Tibial artery (tissue), 4 donors: ENCODE results near the gene H1-8.

Source experiments
- DNase-seq, 2 donors: peaks; one replicate each; pipeline ENCODE4 v3.0.0-alpha.2; 2019
- H3K27ac ChIP-seq, 2 donors: fragments of 200-600 bp; sonication (generic) in 1 of 2; 1 replicate in 1 of 2; 2 replicates in 1 of 2; pipeline ENCODE4 v1.5.1; 2018 to 2019; ENCODE audit warnings: mild to moderate bottlenecking in 1 of 2
- H3K27me3 ChIP-seq, 2 donors: fragments of 200-600 bp; sonication (generic) in 1 of 2; one replicate each; pipeline versions ENCODE4 v1.5.1 to v1.6.0; 2016 to 2019
- H3K36me3 ChIP-seq, 3 donors: fragments of 200-600 bp; sonication (generic) in 2 of 3; one replicate each; pipeline ENCODE4 v1.5.1; 2016 to 2019; ENCODE audit warnings: mild to moderate bottlenecking in 2 of 3
- H3K4me1 ChIP-seq, 4 donors: fragments of 200-600 bp; sonication (generic) in 2 of 4; 1 replicate in 3 of 4; 2 replicates in 1 of 4; pipeline ENCODE4 v1.5.1; 2016 to 2019
- H3K4me3 ChIP-seq, 2 donors: fragments of 200-600 bp; sonication (generic) in 1 of 2; 1 replicate in 1 of 2; 2 replicates in 1 of 2; pipeline ENCODE4 v1.5.1; 2018 to 2019; ENCODE audit warnings: mild to moderate bottlenecking in 2 of 2
- H3K9me3 ChIP-seq, 3 donors: fragments of 200-600 bp; sonication (generic) in 1 of 3; one replicate each; pipeline ENCODE4 v1.5.1; 2016 to 2019
- intact Hi-C: fragments of 100-400 bp; cut with DNase I; formaldehyde crosslinking; loops from one replicate; pipeline ENCODE4 v1.15.0; 2023; ENCODE audit warnings: low total_unique reads
- TF ChIP-seq, protein P1 (sequence below), 2 experiments: fragments of 200-600 bp in 1 of 2; fragments of 450-650 bp in 1 of 2; IDR thresholded peaks; one replicate each; pipeline ENCODE4 v1.5.1; 2017 to 2019; ENCODE audit warnings: antibody characterized with exemption in 2 of 2, mild to moderate bottlenecking in 1 of 2, moderate library complexity in 1 of 2

Gene H1-8

DNA sequence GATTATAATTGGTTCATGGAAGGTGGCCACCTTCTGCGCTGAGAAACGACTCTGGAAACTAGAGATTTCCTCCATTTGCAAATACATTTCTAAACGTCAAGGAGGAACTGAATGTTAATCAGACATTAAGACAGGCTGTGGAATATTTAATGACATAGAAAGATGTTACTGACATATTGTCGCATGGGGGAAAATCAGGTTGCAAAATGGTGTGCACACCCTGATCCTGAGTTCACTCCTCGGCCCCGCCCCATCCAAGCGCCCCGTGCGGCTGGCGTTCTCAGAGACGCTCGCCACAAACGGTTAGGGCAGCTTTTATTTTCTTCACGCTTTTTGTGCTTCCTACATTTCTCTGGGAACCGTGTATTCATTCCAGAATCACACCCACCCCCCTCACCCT lies 10.7 kb downstream of the H1-8 start:
- Histone ChIP-seq H3K36me3 (peaks cover 13 to 26% (median 18%) of the 10 kb centered on the region in 3 donors), H3K4me1 (peaks cover 3 to 67% (median 49%) of the 10 kb centered on the region in 4 donors), H3K9me3 (no peaks in the 10 kb centered on the region), H3K27me3 (no peaks in the 10 kb centered on the region), H3K27ac (no peak overlapping the region), H3K4me3 (no peak overlapping the region)
- TF ChIP-seq, protein P1, sequence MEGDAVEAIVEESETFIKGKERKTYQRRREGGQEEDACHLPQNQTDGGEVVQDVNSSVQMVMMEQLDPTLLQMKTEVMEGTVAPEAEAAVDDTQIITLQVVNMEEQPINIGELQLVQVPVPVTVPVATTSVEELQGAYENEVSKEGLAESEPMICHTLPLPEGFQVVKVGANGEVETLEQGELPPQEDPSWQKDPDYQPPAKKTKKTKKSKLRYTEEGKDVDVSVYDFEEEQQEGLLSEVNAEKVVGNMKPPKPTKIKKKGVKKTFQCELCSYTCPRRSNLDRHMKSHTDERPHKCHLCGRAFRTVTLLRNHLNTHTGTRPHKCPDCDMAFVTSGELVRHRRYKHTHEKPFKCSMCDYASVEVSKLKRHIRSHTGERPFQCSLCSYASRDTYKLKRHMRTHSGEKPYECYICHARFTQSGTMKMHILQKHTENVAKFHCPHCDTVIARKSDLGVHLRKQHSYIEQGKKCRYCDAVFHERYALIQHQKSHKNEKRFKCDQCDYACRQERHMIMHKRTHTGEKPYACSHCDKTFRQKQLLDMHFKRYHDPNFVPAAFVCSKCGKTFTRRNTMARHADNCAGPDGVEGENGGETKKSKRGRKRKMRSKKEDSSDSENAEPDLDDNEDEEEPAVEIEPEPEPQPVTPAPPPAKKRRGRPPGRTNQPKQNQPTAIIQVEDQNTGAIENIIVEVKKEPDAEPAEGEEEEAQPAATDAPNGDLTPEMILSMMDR (IDR thresholded peaks at IDR 0.05), result no peak
- intact Hi-C loops, result no loop called here
- DNase-seq, result no peak

DNA sequence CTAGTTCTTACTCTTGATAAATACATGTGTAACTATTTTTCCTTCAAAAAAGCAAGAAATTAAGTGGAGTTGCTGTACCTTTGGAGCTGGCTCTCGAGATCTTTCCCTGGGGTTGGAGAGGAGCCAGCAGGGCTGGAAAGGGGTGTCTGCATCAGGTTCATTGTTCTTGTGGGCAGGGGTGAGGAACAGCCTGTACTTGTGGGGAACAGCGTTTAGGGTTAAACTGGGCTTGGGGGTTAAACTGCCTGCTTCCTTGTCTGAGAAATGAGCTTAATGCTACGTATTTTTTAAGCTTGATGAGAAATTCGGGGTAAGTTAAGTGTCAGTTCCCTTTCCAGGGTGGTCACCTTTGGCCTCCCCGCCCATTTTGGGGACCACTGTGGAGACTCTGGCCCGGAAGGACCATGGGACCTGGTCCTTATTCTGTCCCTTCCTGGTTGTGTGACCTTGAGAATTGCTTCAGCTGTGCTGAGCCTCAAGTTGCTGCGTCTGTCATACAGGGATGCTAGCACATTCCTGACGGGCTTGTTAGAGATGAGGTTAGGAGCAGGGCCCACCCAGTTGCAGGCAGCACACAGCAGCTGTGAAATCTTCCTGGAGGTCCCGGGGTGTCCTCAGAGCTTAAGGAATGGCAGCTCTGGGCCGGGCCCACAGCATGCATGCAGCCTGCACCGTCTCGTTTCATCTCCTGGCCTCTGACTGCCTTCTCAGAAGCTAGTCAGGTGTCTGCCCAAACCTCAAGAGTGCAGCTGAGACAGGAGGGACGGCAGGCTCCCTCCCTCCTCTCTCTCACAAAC lies 11.6 kb downstream of the H1-8 start:
- TF ChIP-seq, protein P1 (IDR thresholded peaks at IDR 0.05), result no peak
- DNase-seq, result no peak
- Histone ChIP-seq H3K4me3 (no peak overlapping the region), H3K36me3 (peaks cover 13 to 33% (median 18%) of the 10 kb centered on the region in 3 donors), H3K4me1 (peaks cover 3 to 75% (median 57%) of the 10 kb centered on the region in 4 donors), H3K27ac (peak overlapping the region; percentile 1 to 47), H3K9me3 (no peaks in the 10 kb centered on the region), H3K27me3 (no peaks in the 10 kb centered on the region)
- intact Hi-C loops, result loop anchor here (5.0 kb wide), 2 partner anchors 48 to 62 kb away; no protein-coding TSS in a partner anchor

DNA sequence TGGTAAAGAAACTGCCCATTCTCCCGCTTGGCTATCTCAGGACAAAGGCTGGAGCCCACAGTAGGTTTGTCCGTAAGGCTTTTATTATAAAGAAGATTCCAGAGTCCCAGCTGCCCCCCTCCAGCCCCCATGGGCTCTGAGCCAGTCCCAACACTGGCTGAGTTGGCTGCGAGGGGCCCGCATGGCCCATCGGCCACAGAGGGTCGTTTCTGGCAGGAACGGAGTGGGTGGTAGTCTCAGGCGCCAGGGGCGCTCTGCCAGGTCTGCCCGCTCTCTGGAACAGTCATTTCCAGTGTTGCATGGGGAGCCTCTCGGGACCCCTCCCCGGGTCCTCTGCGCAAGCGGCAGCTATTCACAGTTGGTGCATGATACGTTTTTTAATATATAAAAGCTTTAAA lies 12.2 kb downstream of the H1-8 start:
- DNase-seq, result no peak
- no peaks in the 10 kb centered on the region for H3K27me3 ChIP-seq
- peaks cover 13 to 36% (median 18%) of the 10 kb centered on the region in 3 donors for H3K36me3 ChIP-seq
- peaks cover 4 to 81% (median 63%) of the 10 kb centered on the region in 4 donors for H3K4me1 ChIP-seq
- intact Hi-C loops, result loop anchor here (5.0 kb wide), 2 partner anchors 47 to 63 kb away; no protein-coding TSS in a partner anchor
- no peak overlapping the region for H3K4me3 ChIP-seq
- H3K27ac ChIP-seq, result peak overlapping the region; percentile 1 to 47
- H3K9me3 ChIP-seq, result no peaks in the 10 kb centered on the region
- TF ChIP-seq, protein P1 (IDR thresholded peaks at IDR 0.05), result no peak

DNA sequence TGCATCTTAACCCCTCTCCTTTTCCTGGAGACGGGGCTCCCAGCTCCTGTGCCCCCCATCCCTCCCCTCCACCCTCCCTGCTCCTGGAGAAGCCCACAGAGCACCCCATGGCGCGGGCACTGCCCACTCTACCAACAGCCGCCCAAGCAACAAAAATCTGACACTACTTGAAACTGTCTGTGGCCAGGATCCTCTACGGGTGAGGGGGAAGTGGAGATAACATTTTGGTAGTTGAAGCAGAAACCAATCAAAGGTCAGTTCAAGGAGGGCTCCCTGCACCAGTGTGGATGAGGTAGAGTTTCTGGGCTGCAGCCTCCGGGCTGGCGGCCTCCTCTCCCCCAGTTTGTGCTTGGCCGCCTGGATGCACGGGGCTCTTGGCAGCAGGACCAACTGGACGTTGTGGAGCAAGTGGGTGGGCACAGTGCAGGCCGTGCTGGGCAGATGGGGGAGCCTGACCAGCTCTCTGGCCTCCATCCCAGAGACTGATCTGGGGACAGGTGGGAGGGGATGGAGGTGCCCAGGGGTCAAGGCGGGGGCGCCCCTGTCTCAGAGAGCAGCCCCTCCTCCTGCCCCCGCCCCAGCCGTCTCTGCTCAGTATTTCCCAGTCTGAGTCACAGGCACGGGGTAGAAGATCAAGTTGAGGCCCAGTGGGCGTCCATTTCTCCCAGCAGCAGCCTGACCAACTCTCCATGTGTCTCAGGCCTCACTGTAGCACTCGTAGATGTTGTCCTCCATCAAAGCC lies 12.8 kb downstream of the H1-8 start:
- intact Hi-C loops, result loop anchor here (5.0 kb wide), 2 partner anchors 47 to 63 kb away; no protein-coding TSS in a partner anchor
- peaks cover 13 to 36% (median 18%) of the 10 kb centered on the region in 3 donors for H3K36me3 ChIP-seq
- TF ChIP-seq, protein P1 (IDR thresholded peaks at IDR 0.05), result no peak

DNA sequence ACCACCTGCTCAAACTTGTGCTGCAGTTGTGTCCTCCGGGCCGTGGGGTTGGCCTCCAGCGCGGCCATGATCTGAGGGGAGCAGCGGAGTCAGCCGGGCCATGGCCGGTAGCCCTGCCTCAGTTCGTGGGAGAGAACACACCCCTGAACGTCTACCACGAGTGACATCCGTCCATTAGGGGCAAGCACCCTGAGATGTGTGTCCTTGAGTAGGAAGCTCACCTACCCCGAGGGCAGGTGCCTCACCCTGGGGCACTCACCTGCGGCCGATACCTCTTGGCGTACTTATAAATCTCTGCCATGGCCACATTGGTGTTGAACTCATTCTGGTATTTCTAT lies 13.4 kb downstream of the H1-8 start:
- H3K4me3 ChIP-seq, result no peak overlapping the region
- no peaks in the 10 kb centered on the region for H3K27me3 ChIP-seq
- H3K9me3 ChIP-seq, result no peaks in the 10 kb centered on the region
- intact Hi-C loops, result loop anchor here (5.0 kb wide), 2 partner anchors 46 to 64 kb away; no protein-coding TSS in a partner anchor
- TF ChIP-seq, protein P1 (IDR thresholded peaks at IDR 0.05), result no peak
- H3K4me1 ChIP-seq, result peaks cover 8 to 93% (median 75%) of the 10 kb centered on the region in 4 donors
- H3K27ac ChIP-seq, result peak overlapping the region in 1 of 2 donors; percentile 90
- peaks cover 13 to 36% (median 18%) of the 10 kb centered on the region in 3 donors for H3K36me3 ChIP-seq
- DNase-seq, result no peak

More for the DNA sequence above, 12.8 kb downstream of the H1-8 start:
- no peaks in the 10 kb centered on the region for H3K27me3 ChIP-seq
- H3K4me1 ChIP-seq, result peaks cover 7 to 88% (median 69%) of the 10 kb centered on the region in 4 donors
- H3K27ac ChIP-seq, result peak overlapping the region in 1 of 2 donors; percentile 47
- no peak for DNase-seq
- H3K4me3 ChIP-seq, result no peak overlapping the region
- no peaks in the 10 kb centered on the region for H3K9me3 ChIP-seq
